ENCODE measurements around the gene GRIK3.

GRIK3 gene

DNA sequence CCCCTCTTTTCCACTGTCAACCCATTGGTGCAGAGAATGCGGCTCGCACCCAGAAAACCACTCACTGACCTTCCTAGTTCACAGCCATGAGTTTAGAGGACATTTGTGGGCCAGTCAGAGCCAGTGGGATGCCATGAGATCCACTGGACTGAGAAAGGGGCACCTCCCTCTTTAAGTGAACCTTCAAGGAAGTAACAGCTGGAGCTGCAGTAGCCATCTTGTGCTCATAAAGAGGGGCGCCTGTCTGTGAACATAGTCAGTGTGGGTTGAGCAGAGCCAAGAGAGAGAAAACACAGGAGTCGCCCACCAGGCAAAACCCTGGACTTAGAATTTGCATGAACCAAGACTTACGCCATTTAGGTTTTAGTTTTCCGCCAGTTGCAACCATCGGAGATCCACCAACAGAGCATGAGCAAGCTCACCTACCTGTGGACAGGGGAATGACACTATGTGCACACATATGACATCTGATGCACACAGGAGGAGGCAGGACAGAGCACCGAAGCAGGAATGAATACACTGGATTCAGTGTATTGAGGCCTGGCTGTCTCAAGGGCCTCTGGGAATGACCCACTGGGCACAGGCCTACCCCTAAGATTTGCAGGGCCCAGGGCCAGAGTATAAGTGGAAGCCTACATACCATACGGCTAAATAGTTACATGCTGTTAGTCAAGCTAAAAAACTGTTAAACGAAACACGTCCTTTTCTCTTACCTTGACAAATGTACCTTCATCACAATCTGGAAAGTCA lies 151.6 kb downstream of the GRIK3 start:
- in situ Hi-C loops (cut with MboI; ENCODE audit: low sequenced_read_pairs) = no loop called here

DNA sequence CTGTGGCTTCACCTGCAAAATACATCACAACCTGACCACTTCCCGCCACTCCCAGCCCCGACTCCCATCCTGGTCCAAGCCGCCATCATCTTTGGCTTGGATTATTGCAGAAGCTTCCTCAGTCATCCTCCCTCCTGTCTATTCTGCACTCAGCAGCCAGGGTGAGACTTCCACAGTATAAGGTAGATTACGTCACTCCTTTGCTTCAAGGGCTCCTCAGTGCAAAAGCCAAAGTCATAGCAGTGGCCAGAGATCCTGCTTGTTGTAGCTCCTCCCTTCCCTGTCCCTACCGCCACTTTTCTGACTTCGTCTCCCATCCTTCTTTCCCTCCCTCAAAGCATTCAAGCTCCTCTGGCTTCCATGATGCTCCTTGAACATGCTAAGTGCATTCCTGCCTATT lies 152.8 kb downstream of the GRIK3 start:
- in situ Hi-C loops (cut with MboI; ENCODE audit: low sequenced_read_pairs) = no loop called here

DNA sequence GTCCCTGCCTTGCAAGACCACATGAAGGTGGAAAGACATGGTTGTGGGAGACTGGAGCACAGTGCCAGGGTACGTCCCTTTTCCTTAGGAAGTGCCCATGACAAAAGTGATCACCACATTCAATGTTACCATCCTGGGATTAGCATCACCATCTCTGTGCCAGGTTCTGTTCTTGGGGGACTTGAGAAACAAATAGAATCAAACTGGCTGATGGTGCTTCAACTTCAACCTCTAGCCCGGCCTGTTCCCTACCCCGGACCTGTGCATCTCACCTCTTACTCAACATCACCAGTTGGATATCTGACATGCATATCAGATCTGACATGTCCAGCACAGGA lies 153.3 kb downstream of the GRIK3 start:
- in situ Hi-C loops (cut with MboI; ENCODE audit: low sequenced_read_pairs) = no loop called here

DNA sequence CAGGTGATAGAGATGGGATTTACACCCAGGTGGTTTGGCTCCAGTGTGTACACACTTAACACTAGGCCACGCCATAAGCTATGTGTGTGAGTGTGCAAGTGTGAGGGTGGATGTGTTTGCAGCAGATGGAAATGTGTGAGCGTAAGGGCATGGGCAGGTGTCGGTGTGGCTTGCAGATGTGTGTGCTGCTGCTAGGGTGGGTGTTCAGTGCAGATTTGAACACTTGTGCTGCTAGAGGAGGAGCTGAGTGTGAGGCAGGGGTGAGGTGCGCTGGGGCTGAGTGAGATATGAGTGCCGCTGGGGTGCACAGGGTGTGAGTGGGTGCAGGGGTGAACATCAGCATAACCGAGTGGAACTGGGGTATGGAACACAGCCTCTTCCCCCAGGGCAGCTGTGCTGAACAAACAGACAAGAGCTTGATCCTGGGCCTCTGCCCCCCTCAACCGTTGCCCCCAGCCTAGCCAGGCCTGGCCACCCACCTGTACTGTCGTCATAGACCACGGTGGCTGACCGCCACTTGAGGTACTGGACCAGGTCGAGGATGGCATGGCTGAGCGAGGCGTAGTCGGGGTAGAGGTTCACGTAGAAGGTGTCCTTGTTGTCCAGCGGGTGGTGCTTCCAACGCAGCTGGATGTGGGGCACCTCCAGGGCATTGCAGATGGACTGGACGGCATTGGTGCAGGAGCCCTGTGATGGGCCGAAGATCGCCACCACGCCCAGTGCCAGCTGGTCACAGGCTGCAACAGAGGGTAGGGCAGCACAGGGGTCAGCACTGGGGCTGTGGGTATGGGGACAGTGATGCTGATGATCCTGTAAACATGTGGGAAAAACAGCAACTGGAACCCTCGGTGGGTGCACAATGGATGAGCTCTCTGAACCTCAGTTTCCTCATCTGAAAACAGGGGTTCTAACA lies 153.9 kb downstream of the GRIK3 start:
- in situ Hi-C loops (cut with MboI; ENCODE audit: low sequenced_read_pairs) = no loop called here

DNA sequence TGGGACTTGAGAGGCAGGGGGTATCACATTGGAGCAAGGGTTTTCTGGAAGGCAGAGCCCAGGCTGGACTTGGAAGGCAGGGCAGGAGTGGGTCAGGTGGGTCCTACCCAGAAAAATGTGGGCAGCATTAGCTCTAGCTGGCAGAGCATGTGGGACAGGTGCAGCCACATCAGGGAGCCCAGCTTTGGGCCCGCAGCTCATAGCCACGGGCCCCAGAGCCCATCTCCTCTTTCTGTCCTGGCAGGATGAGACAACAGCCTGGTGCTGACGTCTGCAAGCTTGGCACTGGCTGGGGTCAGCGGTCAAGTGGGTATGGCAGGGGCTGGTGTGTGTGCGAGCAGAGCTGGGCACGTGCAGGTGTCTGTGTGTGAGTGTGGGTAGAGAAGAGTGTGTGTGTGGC lies 154.7 kb downstream of the GRIK3 start:
- in situ Hi-C loops (cut with MboI; ENCODE audit: low sequenced_read_pairs) = no loop called here

DNA sequence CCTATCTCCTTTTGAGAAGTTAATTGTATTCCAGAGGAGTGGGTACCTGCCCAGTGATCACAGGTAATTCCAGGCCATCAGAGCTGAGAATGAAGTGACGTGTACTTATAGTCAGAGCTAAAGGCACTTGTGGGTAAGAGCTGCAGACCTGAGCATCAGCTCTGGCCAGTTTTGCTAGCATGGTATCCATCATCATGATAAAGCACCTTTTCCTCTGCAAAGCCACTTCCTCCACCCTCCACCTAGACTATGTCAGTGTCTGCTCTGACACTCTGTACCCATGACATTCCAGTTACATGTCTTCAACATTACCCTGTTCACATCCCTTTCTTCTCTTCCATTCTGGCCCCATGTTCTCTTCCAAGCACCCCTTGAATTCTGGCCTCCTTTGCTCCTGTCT lies 157.3 kb downstream of the GRIK3 start:
- in situ Hi-C loops (cut with MboI; ENCODE audit: low sequenced_read_pairs) = no loop called here

DNA sequence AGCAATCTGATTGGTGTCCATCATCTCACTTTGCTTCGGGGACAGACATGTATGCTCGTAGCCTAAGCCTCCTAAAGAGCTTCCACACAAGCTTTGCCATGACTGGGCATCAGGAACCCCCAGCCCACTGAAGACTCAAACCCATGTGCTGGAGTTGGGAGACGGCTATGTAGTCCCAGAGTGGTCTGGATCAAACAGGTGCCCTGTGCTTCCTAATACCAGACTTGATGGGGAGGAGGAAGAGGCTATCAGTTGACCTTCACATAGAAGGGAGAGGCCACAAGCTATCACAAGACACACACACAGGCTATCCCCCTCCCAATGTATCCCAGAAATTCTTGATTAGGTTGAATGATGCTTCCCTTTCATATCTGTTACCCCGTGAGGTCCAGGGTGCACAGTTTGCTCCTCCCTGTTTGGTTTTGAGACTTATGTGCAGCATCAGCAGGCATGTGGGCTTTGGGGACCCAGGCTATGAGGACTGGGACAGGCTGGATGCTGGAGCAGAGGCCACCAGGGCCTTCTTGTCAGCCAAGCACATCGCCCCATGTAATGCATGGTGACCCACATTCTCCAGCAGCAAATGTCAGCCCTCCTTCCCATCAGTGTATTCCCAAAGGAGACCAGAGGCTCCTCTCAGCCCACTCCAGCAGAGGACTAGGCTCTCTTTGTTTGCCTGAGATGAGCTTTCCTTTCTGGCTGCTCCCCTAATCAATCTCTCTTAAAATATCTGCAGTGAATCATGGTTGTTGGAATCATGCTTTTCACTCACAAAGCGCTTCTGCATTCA lies 159.8 kb downstream of the GRIK3 start:
- in situ Hi-C loops (cut with MboI; ENCODE audit: low sequenced_read_pairs) = no loop called here

DNA sequence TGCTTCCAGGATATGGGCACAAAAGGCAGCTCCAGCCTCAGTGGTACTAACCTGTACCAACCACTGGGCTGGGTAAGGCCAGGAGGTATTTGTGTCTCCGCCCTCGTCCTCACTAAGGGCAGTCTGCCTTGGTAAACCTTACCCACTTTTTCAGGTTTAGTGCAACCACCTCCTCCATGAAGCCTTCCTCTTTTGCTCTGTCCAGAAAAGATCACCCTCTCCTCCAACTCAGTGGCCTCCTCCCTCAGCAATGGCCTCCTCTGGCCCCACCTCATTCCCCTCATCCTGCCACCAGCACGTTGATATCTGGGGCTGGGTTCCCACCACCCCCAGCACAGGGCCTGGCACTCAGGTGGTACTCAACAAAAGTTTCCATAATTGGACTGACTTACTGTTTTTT lies 161.5 kb downstream of the GRIK3 start:
- in situ Hi-C loops (cut with MboI; ENCODE audit: low sequenced_read_pairs) = no loop called here

DNA sequence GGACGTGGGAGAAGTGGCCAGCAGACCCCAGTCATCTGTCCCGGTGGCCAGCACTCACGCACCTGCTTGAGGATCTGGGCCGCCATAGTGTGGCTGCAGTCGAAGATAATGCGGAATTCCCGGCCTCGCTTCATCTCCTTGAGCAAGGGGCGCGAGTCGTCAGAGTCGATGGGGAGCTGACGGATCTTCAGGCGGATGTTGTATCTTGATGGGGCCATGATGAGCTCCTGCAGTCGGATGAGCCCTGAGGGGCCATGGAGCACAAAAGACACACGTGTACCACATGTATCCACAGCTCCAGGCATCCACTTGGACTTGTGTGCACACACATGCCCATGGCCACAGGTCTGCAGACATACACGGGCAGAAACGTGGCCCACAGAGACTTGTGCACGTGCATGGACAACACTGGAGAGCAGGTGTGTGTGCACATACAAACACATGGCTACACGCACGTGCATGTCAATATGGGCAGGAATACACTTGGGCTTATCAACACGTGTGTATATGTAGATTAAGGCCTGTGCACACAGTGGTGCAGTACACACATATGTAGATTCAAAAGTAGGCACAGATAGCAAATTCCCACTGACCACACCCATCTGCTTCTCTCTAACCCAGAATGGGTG lies 162.1 kb downstream of the GRIK3 start:
- in situ Hi-C loops (cut with MboI; ENCODE audit: low sequenced_read_pairs) = no loop called here

DNA sequence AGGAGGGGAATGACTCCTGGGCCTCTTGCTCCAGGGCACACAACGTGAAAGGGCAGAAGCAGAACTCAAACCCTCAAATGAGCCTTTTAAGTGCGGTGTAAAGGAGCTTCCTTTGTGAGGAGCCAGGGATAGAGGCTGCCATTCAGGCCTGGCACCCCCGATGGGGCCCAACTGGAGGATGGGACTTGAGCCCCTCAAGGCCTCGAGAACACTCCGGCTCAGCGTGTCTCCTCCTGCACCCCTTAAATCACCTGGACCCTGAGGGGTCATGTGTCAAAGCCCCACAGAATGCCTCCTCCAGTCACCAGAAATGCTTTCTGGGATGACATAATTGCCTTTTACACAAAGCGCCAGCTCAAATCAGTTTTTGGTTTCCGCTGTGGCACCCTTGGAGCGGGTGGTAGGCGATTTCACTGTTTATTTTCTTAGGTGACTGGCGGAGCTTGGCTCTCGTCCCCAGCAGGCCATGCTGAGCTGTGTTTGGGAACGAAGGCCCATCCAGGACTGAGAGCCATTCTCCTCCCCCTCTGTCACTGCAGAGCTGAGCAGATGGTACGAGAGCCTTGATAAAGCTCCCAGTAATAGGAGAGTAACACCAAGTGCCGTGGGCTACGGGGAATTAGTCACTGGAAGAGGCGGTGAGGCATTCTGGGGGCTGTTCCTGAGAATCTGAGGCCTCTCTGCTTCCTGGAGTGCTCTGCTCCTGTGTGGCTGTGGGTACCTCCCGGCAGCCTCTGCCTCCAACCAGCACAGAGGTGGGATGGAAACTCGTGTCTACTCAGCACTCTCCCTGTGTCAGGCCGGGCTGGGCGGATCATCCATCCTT lies 163.0 kb downstream of the GRIK3 start:
- in situ Hi-C loops (cut with MboI; ENCODE audit: low sequenced_read_pairs) = no loop called here

DNA sequence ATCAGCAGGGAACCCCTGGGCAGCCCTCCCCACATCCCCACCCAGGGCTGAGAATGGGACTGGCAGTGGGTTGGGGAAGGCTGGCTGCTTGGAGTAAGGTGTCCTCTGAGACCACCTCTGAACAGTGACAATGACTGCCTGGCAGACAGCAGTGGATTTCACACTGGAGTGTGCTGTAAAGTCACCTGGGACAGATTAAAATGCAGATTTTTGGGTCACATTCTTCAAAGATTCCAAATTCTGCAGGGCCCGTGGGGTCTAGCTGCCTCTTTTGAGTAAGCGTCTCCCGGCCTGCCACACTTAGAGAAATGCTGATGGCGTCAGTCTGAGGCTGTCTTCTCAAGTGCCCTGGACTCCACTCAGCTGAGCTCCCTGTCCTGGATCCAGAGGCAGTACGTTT lies 164.5 kb downstream of the GRIK3 start:
- in situ Hi-C loops (cut with MboI; ENCODE audit: low sequenced_read_pairs) = no loop called here

DNA sequence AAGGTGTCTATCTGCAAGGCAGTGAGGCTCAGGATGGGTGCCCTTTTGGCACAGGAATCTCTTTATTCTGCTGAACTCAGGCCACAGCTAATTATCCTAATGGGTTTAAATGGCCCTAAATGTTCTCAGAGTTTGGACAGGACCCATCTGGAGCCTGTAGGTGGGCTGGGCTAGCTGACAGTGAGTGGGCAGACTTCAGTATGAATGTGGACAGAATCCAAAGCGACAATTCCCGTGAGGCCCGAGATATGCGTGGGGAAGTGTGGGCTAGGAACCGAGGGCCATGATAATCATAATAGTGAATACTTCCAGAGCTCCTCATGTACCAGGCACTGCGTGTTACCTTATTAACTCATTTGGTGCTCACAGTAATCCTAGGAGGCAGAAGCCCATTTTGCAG lies 165.3 kb downstream of the GRIK3 start:
- in situ Hi-C loops (cut with MboI; ENCODE audit: low sequenced_read_pairs) = no loop called here

DNA sequence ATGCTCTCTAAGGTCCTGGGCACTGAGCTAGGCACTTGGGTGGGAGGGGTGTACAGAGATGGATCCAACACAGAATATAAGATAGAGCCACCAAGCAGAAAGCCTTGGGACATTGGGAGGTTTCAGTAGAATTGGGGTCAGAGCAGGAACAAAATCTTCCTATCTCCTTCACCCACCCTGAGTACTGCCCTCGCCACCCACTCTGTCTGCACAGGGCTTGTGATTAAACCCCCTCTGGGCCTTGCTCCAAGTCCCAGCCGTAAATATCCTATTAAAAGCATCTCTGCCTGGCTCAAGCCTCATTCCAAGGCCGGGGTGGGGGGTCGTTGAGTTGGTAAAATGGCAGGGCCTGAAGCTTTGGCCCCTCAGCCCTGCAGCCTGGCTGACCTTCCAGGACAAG lies 166.7 kb downstream of the GRIK3 start:
- in situ Hi-C loops (cut with MboI; ENCODE audit: low sequenced_read_pairs) = no loop called here

DNA sequence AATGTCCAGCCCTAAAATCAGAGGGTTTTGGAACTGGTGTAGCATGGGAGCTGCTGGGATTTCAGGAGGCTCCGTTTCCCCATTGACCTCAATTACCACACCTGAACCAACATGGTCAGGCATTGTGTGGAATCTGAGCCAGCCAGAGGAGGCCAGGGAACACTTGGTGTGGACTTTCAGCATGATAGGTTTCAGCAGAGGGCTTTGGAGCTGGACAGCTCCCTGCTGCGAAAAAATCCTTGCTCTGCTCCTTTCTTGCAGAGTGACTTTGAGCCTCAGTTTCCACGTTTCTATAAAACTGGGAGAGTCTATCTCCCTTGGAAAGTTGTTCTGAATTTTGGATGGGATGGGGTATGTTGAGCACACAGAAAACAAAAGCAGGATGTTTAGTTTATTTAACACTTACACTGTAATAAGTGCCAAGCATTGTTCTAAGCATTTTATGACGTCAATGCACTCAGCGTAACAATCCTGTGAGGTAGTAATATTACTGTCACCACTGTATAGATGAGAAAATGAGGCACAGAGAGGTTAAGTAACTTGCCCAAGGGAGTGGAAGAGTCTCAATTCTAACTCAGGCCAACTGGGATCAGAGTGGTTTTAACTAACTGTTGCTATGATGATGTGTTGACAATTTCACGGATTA lies 168.0 kb downstream of the GRIK3 start:
- in situ Hi-C loops (cut with MboI; ENCODE audit: low sequenced_read_pairs) = no loop called here

DNA sequence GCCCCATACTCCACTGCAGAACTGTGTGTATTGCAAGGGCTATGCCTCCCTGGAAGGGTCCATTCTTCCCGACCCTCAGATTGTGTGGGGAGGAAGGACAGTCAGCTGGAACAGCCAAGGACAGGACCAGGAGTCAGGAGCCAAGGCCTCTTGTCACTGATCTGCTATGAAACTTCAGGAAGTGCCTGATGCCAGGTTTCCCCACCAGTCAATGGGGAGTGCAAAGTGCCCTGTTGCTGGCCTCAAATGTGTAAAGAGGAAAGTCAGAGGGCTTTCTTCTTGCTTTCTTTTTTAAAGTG lies 168.8 kb downstream of the GRIK3 start:
- in situ Hi-C loops (cut with MboI; ENCODE audit: low sequenced_read_pairs) = no loop called here

DNA sequence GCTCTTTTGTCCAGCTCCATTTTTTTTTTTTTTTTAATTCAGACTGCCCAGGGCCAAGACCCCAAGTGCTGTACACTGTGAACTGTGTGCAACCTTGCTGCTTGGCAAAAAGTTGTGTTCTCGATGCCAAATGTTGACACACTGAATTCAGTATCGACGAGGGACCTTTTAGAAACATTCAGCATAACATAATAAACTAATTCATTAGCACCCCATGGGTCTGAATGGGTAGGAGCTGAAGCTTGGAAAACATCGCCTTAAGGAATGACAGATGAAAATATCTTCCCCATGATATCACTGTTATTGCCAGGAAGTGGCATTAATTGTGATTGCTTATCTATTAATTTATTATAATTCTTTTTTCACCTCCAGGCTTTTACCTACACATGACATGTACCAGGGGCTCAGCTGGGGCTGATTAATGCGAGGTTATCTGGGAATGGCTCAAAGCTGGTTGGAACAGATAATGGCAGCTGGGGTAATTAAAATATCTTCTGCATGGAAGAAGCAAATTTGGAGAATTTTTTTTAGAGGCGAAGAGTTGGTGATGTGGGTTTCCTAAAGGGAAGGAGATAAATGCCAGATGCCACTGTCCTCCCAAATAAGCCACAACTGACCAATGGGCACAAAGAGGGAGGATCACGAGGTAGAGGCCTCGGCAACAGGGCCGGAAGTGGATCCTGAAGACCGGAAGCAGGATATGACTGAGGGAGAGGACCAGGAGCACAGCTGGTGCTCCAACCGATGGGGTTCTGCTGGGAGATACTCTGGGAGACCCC lies 169.3 kb downstream of the GRIK3 start:
- in situ Hi-C loops (cut with MboI; ENCODE audit: low sequenced_read_pairs) = no loop called here

DNA sequence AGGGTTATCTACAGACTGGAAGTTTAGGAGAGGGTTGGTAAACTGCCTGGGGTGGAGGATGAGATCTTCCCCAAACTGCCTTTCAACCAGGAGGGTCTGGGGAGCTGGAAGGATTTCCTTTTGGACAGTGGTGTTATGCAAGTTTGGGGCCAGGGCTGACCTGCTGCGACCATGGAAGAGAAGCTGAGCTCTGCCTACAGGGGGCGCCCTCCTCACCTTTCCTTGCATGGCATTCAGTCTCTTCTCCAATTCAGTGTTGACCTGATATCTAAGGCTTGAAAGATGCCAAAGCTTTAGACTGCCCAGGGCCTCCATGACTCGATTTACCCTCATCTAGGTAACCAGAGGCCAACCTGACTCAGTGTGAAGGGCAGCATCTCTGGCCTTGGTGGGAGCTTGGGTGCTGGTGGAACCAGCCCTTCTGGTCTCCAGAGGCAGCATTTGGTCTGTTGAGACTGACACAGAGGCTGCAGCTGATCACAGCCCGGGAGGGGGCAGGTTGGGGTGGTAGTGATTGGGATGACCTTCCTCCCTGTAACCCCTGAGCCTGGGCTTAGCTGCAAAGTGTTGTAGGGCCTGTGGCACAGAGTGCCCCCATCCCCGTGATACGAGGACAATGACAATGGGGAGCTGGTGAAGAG lies 170.0 kb downstream of the GRIK3 start:
- in situ Hi-C loops (cut with MboI; ENCODE audit: low sequenced_read_pairs) = no loop called here

DNA sequence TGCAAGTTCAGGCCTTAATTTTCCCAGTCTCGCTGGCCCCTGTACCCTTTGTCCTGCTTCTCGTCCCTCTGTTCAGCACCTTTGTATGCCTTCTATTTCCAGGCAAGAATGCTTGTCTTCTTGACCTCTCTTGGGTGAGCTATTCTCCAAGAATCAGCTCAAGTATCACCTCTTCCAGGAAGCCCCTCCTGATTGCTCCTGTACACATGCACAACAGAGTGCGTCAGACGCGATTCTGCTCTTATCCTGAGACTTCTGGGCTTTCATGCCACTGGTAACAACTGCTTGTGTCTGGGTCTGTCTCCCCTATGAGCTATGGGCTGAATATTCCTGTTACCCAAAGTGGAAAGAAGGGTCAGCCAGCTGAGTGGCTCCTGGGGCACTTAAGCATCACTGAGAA lies 170.8 kb downstream of the GRIK3 start:
- in situ Hi-C loops (cut with MboI; ENCODE audit: low sequenced_read_pairs) = no loop called here

DNA sequence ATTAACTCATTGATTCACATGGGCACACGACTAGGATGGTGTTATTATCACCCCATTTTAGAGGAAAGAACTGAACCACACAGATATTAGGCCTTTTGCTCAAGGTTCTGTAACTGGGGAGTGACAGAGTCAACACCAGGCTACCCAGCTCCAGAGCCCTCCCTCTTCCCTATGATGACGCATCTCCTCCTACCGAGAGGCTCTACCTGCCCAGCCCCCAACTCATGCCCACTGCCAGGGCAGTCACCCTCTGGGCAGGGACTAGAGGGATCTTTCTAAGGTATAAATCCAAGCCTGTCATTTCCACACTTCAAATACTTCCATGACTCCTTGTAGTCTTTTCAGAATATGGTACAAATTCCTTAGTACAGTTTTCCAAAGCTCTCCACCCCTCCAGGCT lies 171.3 kb downstream of the GRIK3 start:
- in situ Hi-C loops (cut with MboI; ENCODE audit: low sequenced_read_pairs) = no loop called here
